SK-N-SH (cell line): ENCODE measurements around the gene IMPDH1.

Source experiments
- CTCF ChIP-seq: fragments of 200-600 bp; sonication (generic); IDR thresholded peaks from 2 replicates; pipeline ENCODE4 v1.6.1; 2017; ENCODE audit warnings: antibody characterized with exemption, mild to moderate bottlenecking, moderate library complexity
- EZH2phosphoT487 ChIP-seq: fragments of 200-600 bp; sonication (generic); IDR thresholded peaks from 2 replicates; pipeline ENCODE4 v1.6.1; 2017; ENCODE audit warnings: low read depth, mixed run types, mild to moderate bottlenecking, antibody characterized with exemption, moderate library complexity, borderline replicate concordance
- POLR2AphosphoS5 ChIP-seq: IDR thresholded peaks from 2 replicates; pipeline ENCODE4 v1.6.1; 2012; ENCODE audit warnings: low read depth, low read length
- RFX5 ChIP-seq: IDR thresholded peaks from 2 replicates; pipeline ENCODE4 v1.6.1; 2012; ENCODE audit warnings: mild to moderate bottlenecking, improper control_type of control experiment, low read length
- SMC3 ChIP-seq: IDR thresholded peaks from 2 replicates; pipeline ENCODE4 v1.6.1; 2012; ENCODE audit warnings: low read depth, low read length, improper control_type of control experiment
- YY1 ChIP-seq: IDR thresholded peaks from 2 replicates; pipeline ENCODE4 v1.4.0; 2012; ENCODE audit warnings: low read depth, mild to moderate bottlenecking
- TF ChIP-seq, protein P1 (sequence below): IDR thresholded peaks from 2 replicates; pipeline ENCODE4 v1.4.0; 2012; ENCODE audit warnings: low read depth, borderline replicate concordance

DNA sequence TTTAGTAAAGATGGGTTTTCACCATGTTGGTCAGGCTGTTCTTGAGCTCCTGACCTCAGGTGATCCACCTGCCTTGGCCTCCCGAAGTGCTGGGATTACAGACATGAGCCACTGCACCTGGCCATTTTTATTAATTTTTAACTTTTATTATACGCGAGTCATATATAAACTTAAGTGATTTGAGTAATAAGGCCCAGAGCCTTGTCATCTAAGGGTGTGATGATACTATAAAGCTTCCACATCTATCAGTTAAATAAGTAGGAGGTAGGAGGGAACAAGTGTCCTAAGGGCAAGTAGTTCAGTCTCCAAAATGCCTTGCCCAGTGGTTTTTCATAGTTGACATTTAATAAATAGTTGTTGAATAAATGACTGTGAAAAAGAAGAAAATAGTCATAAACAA, 32.6 kb upstream of the IMPDH1 start:
- TF ChIP-seq RFX5 (no peak), EZH2phosphoT487 (no peak), CTCF (no peak), POLR2AphosphoS5 (no peak), SMC3 (no peak), YY1 (no peak)
- TF ChIP-seq, protein P1, sequence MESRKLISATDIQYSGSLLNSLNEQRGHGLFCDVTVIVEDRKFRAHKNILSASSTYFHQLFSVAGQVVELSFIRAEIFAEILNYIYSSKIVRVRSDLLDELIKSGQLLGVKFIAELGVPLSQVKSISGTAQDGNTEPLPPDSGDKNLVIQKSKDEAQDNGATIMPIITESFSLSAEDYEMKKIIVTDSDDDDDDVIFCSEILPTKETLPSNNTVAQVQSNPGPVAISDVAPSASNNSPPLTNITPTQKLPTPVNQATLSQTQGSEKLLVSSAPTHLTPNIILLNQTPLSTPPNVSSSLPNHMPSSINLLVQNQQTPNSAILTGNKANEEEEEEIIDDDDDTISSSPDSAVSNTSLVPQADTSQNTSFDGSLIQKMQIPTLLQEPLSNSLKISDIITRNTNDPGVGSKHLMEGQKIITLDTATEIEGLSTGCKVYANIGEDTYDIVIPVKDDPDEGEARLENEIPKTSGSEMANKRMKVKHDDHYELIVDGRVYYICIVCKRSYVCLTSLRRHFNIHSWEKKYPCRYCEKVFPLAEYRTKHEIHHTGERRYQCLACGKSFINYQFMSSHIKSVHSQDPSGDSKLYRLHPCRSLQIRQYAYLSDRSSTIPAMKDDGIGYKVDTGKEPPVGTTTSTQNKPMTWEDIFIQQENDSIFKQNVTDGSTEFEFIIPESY = no peak
